HCT116 (cell line): ENCODE data around the gene PRKCD. TPM values are rescaled to one million over a fixed set of nuclear protein-coding genes. Genes with fewer than 3 reads are reported as not detected.

Source experiments
- ATAC-seq: fragments of 200-7000 bp; cut with Tn5 transposase; 2 replicates; pipeline ENCODE4 v1.9.1; 2020; ENCODE audit warnings: mild to moderate bottlenecking, moderate library complexity
- BruUV-seq: library from RNA; stranded (reverse); fragments of 400-500 nt; replicated peaks from 2 replicates; lab custom pipeline; 2021; lab: Mats Ljungman, UMichigan
- CTCF ChIA-PET: fragments of 300-600 bp; sonication (Branson Sonifier 250); formaldehyde crosslinking; loops from one replicate; lab custom pipeline; 2021; ENCODE audit warnings: antibody characterized with exemption; lab: Charles Lee
- POLR2A ChIA-PET: fragments of 300-600, 350-600 bp; sonication (Branson Sonifier 250); formaldehyde crosslinking; loops from one replicate; lab custom pipeline; 2021; ENCODE audit warnings: antibody characterized with exemption; lab: Charles Lee
- RAD21 ChIA-PET, 2 experiments: fragments of 300-600 bp; sonication (Branson Sonifier 250); formaldehyde crosslinking; loops; one replicate each; lab custom pipeline; 2023; ENCODE audit warnings: low total read pairs in 2 of 2; ENCODE audit not compliant: uncharacterized antibody in 2 of 2, unreplicated experiment in 2 of 2, low non-redundant PET in 1 of 2; lab: Charles Lee
- DNase-seq: peaks from one replicate; pipeline ENCODE4 v3.0.0-alpha.2; 2010; ENCODE audit warnings: low read depth, low spot score
- H2AFZ ChIP-seq: fragments of 200-600 bp; shearing (Covaris generic), sonication (generic); 2 replicates; pipeline ENCODE4 v1.6.1; 2017; ENCODE audit warnings: low read depth, mixed run types, mixed read lengths, antibody characterized with exemption, low read length; ENCODE audit not compliant: poor library complexity, severe bottlenecking
- H3K27ac ChIP-seq: 2 replicates; pipeline ENCODE4 v1.5.1; 2012; ENCODE audit warnings: low read depth, low read length
- H3K27me3 ChIP-seq: fragments of 200-600 bp; sonication (generic); 2 replicates; pipeline ENCODE4 v1.6.1; 2016; ENCODE audit warnings: mixed run types, low read length, mixed read lengths; ENCODE audit not compliant: insufficient read depth
- H3K36me3 ChIP-seq, 2 experiments: fragments of 200-500 bp in 1 of 2; fragments of 200-600 bp in 1 of 2; sonication (Bioruptor generic) in 1 of 2; sonication (generic) in 1 of 2; 2 replicates each; pipeline versions ENCODE4 v1.5.1 to v1.6.1; 2014 to 2016; ENCODE audit warnings: low read length in 2 of 2, inconsistent platforms in 1 of 2, mixed read lengths in 1 of 2, mixed run types in 1 of 2; ENCODE audit not compliant: insufficient read depth in 2 of 2, control insufficient read depth in 1 of 2
- H3K4me1 ChIP-seq, 2 experiments: fragments of 200-600 bp in 1 of 2; sonication (generic) in 1 of 2; 2 replicates each; pipeline versions ENCODE4 v1.5.1 to v1.6.1; 2012 to 2017; ENCODE audit warnings: low read length in 2 of 2, inconsistent platforms in 1 of 2, mild to moderate bottlenecking in 1 of 2, mixed read lengths in 1 of 2, mixed run types in 1 of 2, moderate library complexity in 1 of 2; ENCODE audit not compliant: insufficient read depth in 2 of 2, control insufficient read depth in 1 of 2
- H3K4me2 ChIP-seq: fragments of 200-600 bp; sonication (generic); 2 replicates; pipeline ENCODE4 v1.6.1; 2017; ENCODE audit warnings: mixed run types, low read length, mixed read lengths
- H3K4me3 ChIP-seq, 2 experiments: fragments of 200-600 bp in 1 of 2; sonication (generic) in 1 of 2; replicated peaks in 1 of 2; 2 replicates each; pipeline ENCODE4 v1.5.1; 2011 to 2016; ENCODE audit warnings: low read length in 2 of 2, control low read depth in 1 of 2, low read depth in 1 of 2, mild to moderate bottlenecking in 1 of 2, mixed read lengths in 1 of 2, mixed run types in 1 of 2
- H3K79me2 ChIP-seq: fragments of 200-600 bp; sonication (generic); 2 replicates; pipeline ENCODE4 v1.6.1; 2017; ENCODE audit warnings: mild to moderate bottlenecking, mixed run types, low read length, moderate library complexity, mixed read lengths; ENCODE audit not compliant: insufficient read depth
- H3K9ac ChIP-seq: fragments of 200-600 bp; sonication (generic); 2 replicates; pipeline ENCODE4 v1.6.1; 2016; ENCODE audit warnings: low read length, mixed read lengths
- H3K9me2 ChIP-seq: fragments of 200-600 bp; sonication (generic), shearing (Covaris generic); 2 replicates; pipeline ENCODE4 v1.6.1; 2017; ENCODE audit warnings: mixed run types, mild to moderate bottlenecking, moderate library complexity; ENCODE audit not compliant: insufficient read depth
- H3K9me3 ChIP-seq, 2 experiments: fragments of 200-500 bp in 1 of 2; fragments of 200-600 bp in 1 of 2; sonication (Bioruptor generic) in 1 of 2; sonication (generic) in 1 of 2; 2 replicates each; pipeline ENCODE4 v1.6.1; 2014 to 2017; ENCODE audit warnings: low read length in 2 of 2, mixed read lengths in 2 of 2, inconsistent platforms in 1 of 2, low read depth in 1 of 2, mild to moderate bottlenecking in 1 of 2, mixed run types in 1 of 2, moderate library complexity in 1 of 2; ENCODE audit not compliant: control insufficient read depth in 1 of 2, insufficient read depth in 1 of 2
- H4K20me1 ChIP-seq: fragments of 200-600 bp; sonication (generic), shearing (Covaris generic); 2 replicates; pipeline ENCODE4 v1.6.1; 2017; ENCODE audit warnings: mixed run types, mild to moderate bottlenecking, moderate library complexity; ENCODE audit not compliant: insufficient read depth
- CBX3 ChIP-seq: IDR thresholded peaks from 2 replicates; pipeline ENCODE4 v1.6.1; 2012; ENCODE audit warnings: low read depth
- CEBPB ChIP-seq: IDR thresholded peaks from 2 replicates; pipeline ENCODE4 v1.6.1; 2012; ENCODE audit warnings: low read depth
- ELF1 ChIP-seq: IDR thresholded peaks from 2 replicates; pipeline ENCODE4 v1.6.1; 2012; ENCODE audit warnings: low read depth, borderline replicate concordance
- FOSL1 ChIP-seq: IDR thresholded peaks from 2 replicates; pipeline ENCODE4 v1.6.1; 2012; ENCODE audit warnings: low read depth
- POLR2AphosphoS5 ChIP-seq: IDR thresholded peaks from 2 replicates; pipeline ENCODE4 v1.6.1; 2011; ENCODE audit warnings: mild to moderate bottlenecking, low read depth, low read length, moderate library complexity
- SIN3A ChIP-seq: IDR thresholded peaks from 2 replicates; pipeline ENCODE4 v1.6.1; 2012; ENCODE audit warnings: low read depth
- YY1 ChIP-seq: IDR thresholded peaks from 2 replicates; pipeline ENCODE4 v1.6.1; 2011; ENCODE audit warnings: low read length, low read depth, moderate library complexity, mild to moderate bottlenecking; ENCODE audit not compliant: insufficient replicate concordance; ENCODE audit errors: extremely low read depth
- ZFX ChIP-seq: fragments of 450-650 bp; IDR thresholded peaks from 2 replicates; pipeline ENCODE4 v1.6.1; 2017
- ZNF274 ChIP-seq: fragments of 200-500 bp; sonication (Bioruptor generic); IDR thresholded peaks from 2 replicates; pipeline ENCODE4 v1.6.1; 2014; ENCODE audit warnings: mild to moderate bottlenecking, low read depth, low read length, inconsistent platforms
- intact Hi-C: fragments of 100-400 bp; cut with micrococcal nuclease; formaldehyde crosslinking; loops from 2 replicates; pipeline ENCODE4 v1.10.0; 2022
- total RNA-seq: library from RNA; stranded (reverse); gene quantifications from one replicate; pipeline ENCODE4 v1.2.1, GENCODE V29; 2021; ENCODE audit not compliant: unreplicated experiment
- TF ChIP-seq, protein P1 (sequence below): IDR thresholded peaks from 2 replicates; pipeline ENCODE4 v1.6.1; 2012
- TF ChIP-seq, protein P2 (sequence below): IDR thresholded peaks from 2 replicates; pipeline ENCODE4 v1.6.1; 2012; ENCODE audit warnings: low read depth
- TF ChIP-seq, protein P3 (sequence below), 3 experiments: fragments of 200-600 bp in 1 of 3; sonication (generic) in 1 of 3; IDR thresholded peaks in 2 of 3; conservative IDR thresholded peaks in 1 of 3; 2 replicates each; pipeline ENCODE4 v1.5.1; 2012 to 2017; ENCODE audit warnings: low read depth in 2 of 3, low read length in 2 of 3, antibody characterized with exemption in 1 of 3, borderline replicate concordance in 1 of 3, control low read depth in 1 of 3, mild to moderate bottlenecking in 1 of 3, mixed read lengths in 1 of 3, mixed run types in 1 of 3, moderate library complexity in 1 of 3; ENCODE audit not compliant: insufficient read depth in 1 of 3

The PRKCD gene
- total RNA-seq, 1 experiment from 2014 or later = 34.4 TPM

DNA sequence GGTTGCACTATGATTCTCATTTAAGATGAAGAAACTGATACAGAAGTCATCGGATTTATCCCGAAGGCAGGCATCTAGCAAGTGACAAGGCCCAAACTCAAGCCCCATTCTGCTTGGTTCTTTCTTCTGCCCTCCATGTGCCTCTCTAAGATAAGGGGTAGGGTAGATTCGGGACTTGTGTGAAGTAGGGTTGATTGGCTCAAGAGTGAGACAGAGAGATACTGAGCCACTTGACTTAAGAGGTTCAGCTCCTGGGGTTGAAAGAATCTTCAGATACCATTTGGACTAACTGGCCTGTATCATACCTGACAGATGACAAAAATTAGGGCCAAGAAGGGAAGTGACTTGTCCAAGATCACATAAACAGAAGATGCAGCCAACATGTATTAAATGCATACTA is 31.7 kb upstream of the PRKCD start:
- Histone ChIP-seq H3K4me2 (peak overlapping the region; percentile 92), H3K4me1 (peaks cover 19 to 37% of the 10 kb centered on the region in 2 experiments), H3K9me3 (no peaks in the 10 kb centered on the region), H3K9ac (peak overlapping the region; percentile 93), H4K20me1 (no peaks in the 10 kb centered on the region), H2AFZ (no peak overlapping the region), H3K9me2 (no peaks in the 10 kb centered on the region), H3K27me3 (no peaks in the 10 kb centered on the region), H3K79me2 (peaks cover 27% of the 10 kb centered on the region), H3K4me3 (peak overlapping the region; percentile 84)
- intact Hi-C loops = no loop called here
- DNase-seq = no peak
- ATAC-seq = no peak
- ChIA-PET RAD21 (no interaction called here), CTCF (interaction anchor here (1.1 kb wide), 1 partner anchor 67 kb away, joined by 3 read pairs; no protein-coding TSS in a partner anchor), POLR2A (no interaction called here)
- TSS peak; percentile 77 for BruUV-seq
- no peak for TF ChIP-seq ZFX
- TF ChIP-seq CEBPB = no peak
- no peak for TF ChIP-seq SIN3A
- TF ChIP-seq ELF1 = no peak
- TF ChIP-seq, protein P1, sequence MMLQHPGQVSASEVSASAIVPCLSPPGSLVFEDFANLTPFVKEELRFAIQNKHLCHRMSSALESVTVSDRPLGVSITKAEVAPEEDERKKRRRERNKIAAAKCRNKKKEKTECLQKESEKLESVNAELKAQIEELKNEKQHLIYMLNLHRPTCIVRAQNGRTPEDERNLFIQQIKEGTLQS = no peak
- TF ChIP-seq, protein P2, sequence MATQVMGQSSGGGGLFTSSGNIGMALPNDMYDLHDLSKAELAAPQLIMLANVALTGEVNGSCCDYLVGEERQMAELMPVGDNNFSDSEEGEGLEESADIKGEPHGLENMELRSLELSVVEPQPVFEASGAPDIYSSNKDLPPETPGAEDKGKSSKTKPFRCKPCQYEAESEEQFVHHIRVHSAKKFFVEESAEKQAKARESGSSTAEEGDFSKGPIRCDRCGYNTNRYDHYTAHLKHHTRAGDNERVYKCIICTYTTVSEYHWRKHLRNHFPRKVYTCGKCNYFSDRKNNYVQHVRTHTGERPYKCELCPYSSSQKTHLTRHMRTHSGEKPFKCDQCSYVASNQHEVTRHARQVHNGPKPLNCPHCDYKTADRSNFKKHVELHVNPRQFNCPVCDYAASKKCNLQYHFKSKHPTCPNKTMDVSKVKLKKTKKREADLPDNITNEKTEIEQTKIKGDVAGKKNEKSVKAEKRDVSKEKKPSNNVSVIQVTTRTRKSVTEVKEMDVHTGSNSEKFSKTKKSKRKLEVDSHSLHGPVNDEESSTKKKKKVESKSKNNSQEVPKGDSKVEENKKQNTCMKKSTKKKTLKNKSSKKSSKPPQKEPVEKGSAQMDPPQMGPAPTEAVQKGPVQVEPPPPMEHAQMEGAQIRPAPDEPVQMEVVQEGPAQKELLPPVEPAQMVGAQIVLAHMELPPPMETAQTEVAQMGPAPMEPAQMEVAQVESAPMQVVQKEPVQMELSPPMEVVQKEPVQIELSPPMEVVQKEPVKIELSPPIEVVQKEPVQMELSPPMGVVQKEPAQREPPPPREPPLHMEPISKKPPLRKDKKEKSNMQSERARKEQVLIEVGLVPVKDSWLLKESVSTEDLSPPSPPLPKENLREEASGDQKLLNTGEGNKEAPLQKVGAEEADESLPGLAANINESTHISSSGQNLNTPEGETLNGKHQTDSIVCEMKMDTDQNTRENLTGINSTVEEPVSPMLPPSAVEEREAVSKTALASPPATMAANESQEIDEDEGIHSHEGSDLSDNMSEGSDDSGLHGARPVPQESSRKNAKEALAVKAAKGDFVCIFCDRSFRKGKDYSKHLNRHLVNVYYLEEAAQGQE = no peak
- TF ChIP-seq ZNF274 = no peak
- TF ChIP-seq, protein P3, sequence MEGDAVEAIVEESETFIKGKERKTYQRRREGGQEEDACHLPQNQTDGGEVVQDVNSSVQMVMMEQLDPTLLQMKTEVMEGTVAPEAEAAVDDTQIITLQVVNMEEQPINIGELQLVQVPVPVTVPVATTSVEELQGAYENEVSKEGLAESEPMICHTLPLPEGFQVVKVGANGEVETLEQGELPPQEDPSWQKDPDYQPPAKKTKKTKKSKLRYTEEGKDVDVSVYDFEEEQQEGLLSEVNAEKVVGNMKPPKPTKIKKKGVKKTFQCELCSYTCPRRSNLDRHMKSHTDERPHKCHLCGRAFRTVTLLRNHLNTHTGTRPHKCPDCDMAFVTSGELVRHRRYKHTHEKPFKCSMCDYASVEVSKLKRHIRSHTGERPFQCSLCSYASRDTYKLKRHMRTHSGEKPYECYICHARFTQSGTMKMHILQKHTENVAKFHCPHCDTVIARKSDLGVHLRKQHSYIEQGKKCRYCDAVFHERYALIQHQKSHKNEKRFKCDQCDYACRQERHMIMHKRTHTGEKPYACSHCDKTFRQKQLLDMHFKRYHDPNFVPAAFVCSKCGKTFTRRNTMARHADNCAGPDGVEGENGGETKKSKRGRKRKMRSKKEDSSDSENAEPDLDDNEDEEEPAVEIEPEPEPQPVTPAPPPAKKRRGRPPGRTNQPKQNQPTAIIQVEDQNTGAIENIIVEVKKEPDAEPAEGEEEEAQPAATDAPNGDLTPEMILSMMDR (IDR thresholded peaks at IDR 0.05 in 2 of 3, conservative IDR thresholded peaks at IDR 0.05 in 1 of 3; ENCODE audit: borderline replicate concordance in 1 of 3, insufficient read depth in 1 of 3, low read depth in 2 of 3, low read length in 2 of 3) = no peak
- TF ChIP-seq CBX3 = no peak
- no peak for TF ChIP-seq YY1
- TF ChIP-seq FOSL1 = no peak
- TF ChIP-seq POLR2AphosphoS5 = no peak
- TF ChIP-seq, all 23 proteins: peak for 0
- no peak overlapping the region; the same call in 1 of the 2 replicates for H3K27ac ChIP-seq
- H3K36me3 ChIP-seq = peaks cover 0 to 10% of the 10 kb centered on the region in 2 experiments; a peak in 3 of 4 replicates
